Panc1 (cell line): ENCODE data around the gene CYCS.

ENCODE experiments used
- CTCF ChIP-seq: fragments of 450-650 bp; IDR thresholded peaks from 2 replicates; pipeline ENCODE4 v1.5.1; 2017; ENCODE audit warnings: mild to moderate bottlenecking
- POLR2AphosphoS5 ChIP-seq: IDR thresholded peaks from 2 replicates; pipeline ENCODE4 v1.6.1; 2012; ENCODE audit warnings: mild to moderate bottlenecking, low read depth, low read length, moderate library complexity
- TCF7L2 ChIP-seq: IDR thresholded peaks from 2 replicates; pipeline ENCODE4 v1.6.1; 2011; ENCODE audit warnings: mild to moderate bottlenecking, low read depth, low read length, inconsistent platforms

GRCh38 chr7:25109276-25109675 lies 15.8 kb downstream of the CYCS start:
- TF ChIP-seq CTCF (no peak), POLR2AphosphoS5 (no peak), TCF7L2 (no peak)
